ENCODE data around the gene ERBB4. TPM values are rescaled to one million over a fixed set of nuclear protein-coding genes. Genes with fewer than 3 reads are reported as not detected.

ERBB4 gene
- total RNA-seq, 1 donor from 2014 or later = 9.9 TPM

GRCh38 chr2:212147921-212148513 is 390.6 kb downstream of the ERBB4 start:
- H3K27me3 Mint-ChIP-seq = no peaks in the 10 kb centered on the region
- no peaks in the 10 kb centered on the region for H3K4me1 Mint-ChIP-seq (ENCODE audit: unreplicated experiment)
- H3K4me3 Mint-ChIP-seq = no peak overlapping the region
- no peaks in the 10 kb centered on the region for H3K9me3 Mint-ChIP-seq
- DNase-seq (ENCODE audit: extremely low spot score, unreplicated experiment) = no peak
- H3K27ac Mint-ChIP-seq = no peak overlapping the region
- peak; percentile 72 for TF ChIP-seq CTCF (conservative IDR thresholded peaks at IDR 0.05)
- H3K36me3 Mint-ChIP-seq = no peaks in the 10 kb centered on the region

- H3K4me1 Mint-ChIP-seq (ENCODE audit: unreplicated experiment) = no peaks in the 10 kb centered on the region
- TF ChIP-seq CTCF (conservative IDR thresholded peaks at IDR 0.05) = no peak
- no peak for DNase-seq (ENCODE audit: extremely low spot score, unreplicated experiment)
- no peak overlapping the region for H3K27ac Mint-ChIP-seq
- H3K27me3 Mint-ChIP-seq = no peaks in the 10 kb centered on the region
- no peaks in the 10 kb centered on the region for H3K36me3 Mint-ChIP-seq
- no peaks in the 10 kb centered on the region for H3K9me3 Mint-ChIP-seq
- H3K4me3 Mint-ChIP-seq = no peak overlapping the region
Measured at GRCh38 chr2:212146416-212146815, 392.2 kb downstream of the ERBB4 start.

GRCh38 chr2:212145121-212145520 is 393.5 kb downstream of the ERBB4 start:
- no peak overlapping the region for H3K27ac Mint-ChIP-seq
- no peak for TF ChIP-seq CTCF (conservative IDR thresholded peaks at IDR 0.05)
- no peak for DNase-seq (ENCODE audit: extremely low spot score, unreplicated experiment)
- no peaks in the 10 kb centered on the region for H3K4me1 Mint-ChIP-seq (ENCODE audit: unreplicated experiment)
- no peaks in the 10 kb centered on the region for H3K36me3 Mint-ChIP-seq
- no peaks in the 10 kb centered on the region for H3K9me3 Mint-ChIP-seq
- H3K27me3 Mint-ChIP-seq = no peaks in the 10 kb centered on the region
- H3K4me3 Mint-ChIP-seq = no peak overlapping the region

- H3K27ac Mint-ChIP-seq = no peak overlapping the region
- no peak overlapping the region for H3K4me3 Mint-ChIP-seq
- H3K9me3 Mint-ChIP-seq = no peaks in the 10 kb centered on the region
- no peaks in the 10 kb centered on the region for H3K27me3 Mint-ChIP-seq
- no peaks in the 10 kb centered on the region for H3K36me3 Mint-ChIP-seq
- no peaks in the 10 kb centered on the region for H3K4me1 Mint-ChIP-seq (ENCODE audit: unreplicated experiment)
- no peak for DNase-seq (ENCODE audit: extremely low spot score, unreplicated experiment)
- no peak for TF ChIP-seq CTCF (conservative IDR thresholded peaks at IDR 0.05)
Measured at GRCh38 chr2:212142631-212143030, 396.0 kb downstream of the ERBB4 start.

- Mint-ChIP-seq H3K27ac (no peak overlapping the region), H3K9me3 (no peaks in the 10 kb centered on the region), H3K4me1 (ENCODE audit: unreplicated experiment) (no peaks in the 10 kb centered on the region), H3K27me3 (no peaks in the 10 kb centered on the region), H3K36me3 (no peaks in the 10 kb centered on the region), H3K4me3 (no peak overlapping the region)
- DNase-seq (ENCODE audit: extremely low spot score, unreplicated experiment) = no peak
- TF ChIP-seq CTCF (conservative IDR thresholded peaks at IDR 0.05) = no peak
Measured at GRCh38 chr2:212141499-212141898, 397.1 kb downstream of the ERBB4 start.

Data from type B pancreatic cell (in vitro differentiated cells).